Panc1 (cell line): ENCODE results near the gene C5orf58. TPM values are rescaled to one million over a fixed set of nuclear protein-coding genes. Genes with fewer than 3 reads are reported as not detected.

ENCODE experiments used
- ATAC-seq: fragments of 200-7000 bp; cut with Tn5 transposase; 2 replicates; pipeline ENCODE4 v1.9.1; 2020; ENCODE audit warnings: mild to moderate bottlenecking, moderate library complexity
- BruUV-seq: library from RNA; stranded (reverse); fragments of 400-500 nt; replicated peaks from 2 replicates; lab custom pipeline; 2021; lab: Mats Ljungman, UMichigan
- CTCF ChIA-PET: fragments of 300-600 bp; sonication (Branson Sonifier 250); formaldehyde crosslinking; loops from one replicate; lab custom pipeline; 2022; ENCODE audit warnings: antibody characterized with exemption; lab: Charles Lee
- POLR2A ChIA-PET: fragments of 300-600 bp; sonication (Branson Sonifier 250); formaldehyde crosslinking; loops from one replicate; lab custom pipeline; 2022; ENCODE audit warnings: antibody characterized with exemption; lab: Charles Lee
- DNase-seq: peaks from one replicate; pipeline ENCODE4 v3.0.0-alpha.2; 2010; ENCODE audit warnings: low read depth, low spot score
- H3K27ac ChIP-seq: 2 replicates; pipeline ENCODE4 v1.5.1; 2011; ENCODE audit warnings: mild to moderate bottlenecking, low read length, inconsistent platforms
- H3K27me3 ChIP-seq: fragments of 200-500 bp; sonication (Bioruptor generic); 2 replicates; pipeline ENCODE4 v1.6.0; 2014; ENCODE audit warnings: low read length, inconsistent platforms; ENCODE audit not compliant: control insufficient read depth, insufficient read depth
- H3K36me3 ChIP-seq: fragments of 200-500 bp; sonication (Bioruptor generic); 2 replicates; pipeline ENCODE4 v1.5.1; 2014; ENCODE audit warnings: inconsistent platforms, mild to moderate bottlenecking, low read length, moderate library complexity; ENCODE audit not compliant: control insufficient read depth, insufficient read depth
- H3K4me1 ChIP-seq: 2 replicates; pipeline ENCODE4 v1.5.1; 2011; ENCODE audit warnings: inconsistent platforms, mild to moderate bottlenecking, low read length, moderate library complexity; ENCODE audit not compliant: control insufficient read depth, insufficient read depth
- H3K4me3 ChIP-seq, 2 experiments: 2 replicates each; pipeline ENCODE4 v1.5.1; 2011 to 2012; ENCODE audit warnings: low read depth in 2 of 2, low read length in 2 of 2, mild to moderate bottlenecking in 2 of 2, inconsistent platforms in 1 of 2, moderate library complexity in 1 of 2
- H3K9me3 ChIP-seq: fragments of 200-500 bp; sonication (Bioruptor generic); 2 replicates; pipeline ENCODE4 v1.5.1; 2014; ENCODE audit warnings: low read depth, mild to moderate bottlenecking, inconsistent platforms, low read length, moderate library complexity; ENCODE audit not compliant: control insufficient read depth, insufficient read depth
- POLR2AphosphoS5 ChIP-seq: IDR thresholded peaks from 2 replicates; pipeline ENCODE4 v1.6.1; 2012; ENCODE audit warnings: mild to moderate bottlenecking, low read depth, low read length, moderate library complexity
- SIN3A ChIP-seq: IDR thresholded peaks from 2 replicates; pipeline ENCODE4 v1.6.1; 2012; ENCODE audit warnings: low read depth, mild to moderate bottlenecking, low read length, moderate library complexity, borderline replicate concordance; ENCODE audit not compliant: insufficient read depth
- TCF7L2 ChIP-seq: IDR thresholded peaks from 2 replicates; pipeline ENCODE4 v1.6.1; 2011; ENCODE audit warnings: mild to moderate bottlenecking, low read depth, low read length, inconsistent platforms
- in situ Hi-C: cut with HindIII; loops from 2 replicates; pipeline ENCODE4 v1.10.0; 2016; ENCODE audit warnings: low sequenced_read_pairs, low pct_unique_long_range_greater_than_20kb
- intact Hi-C: fragments of 100-400 bp; cut with micrococcal nuclease; formaldehyde crosslinking; loops from one replicate; pipeline ENCODE4 v1.10.0; 2022; ENCODE audit not compliant: unreplicated experiment
- total RNA-seq: library from RNA; stranded (reverse); gene quantifications from one replicate; pipeline ENCODE4 v1.2.1, GENCODE V29; 2021; ENCODE audit not compliant: unreplicated experiment
- TF ChIP-seq, protein P1 (sequence below): fragments of 450-650 bp; IDR thresholded peaks from 2 replicates; pipeline ENCODE4 v1.5.1; 2017; ENCODE audit warnings: mild to moderate bottlenecking
- TF ChIP-seq, protein P2 (sequence below), 2 experiments: IDR thresholded peaks; 2 replicates each; pipeline ENCODE4 v1.6.1; 2011 to 2012; ENCODE audit warnings: low read depth in 2 of 2, control low read depth in 1 of 2, low read length in 1 of 2, mild to moderate bottlenecking in 1 of 2, moderate library complexity in 1 of 2; ENCODE audit not compliant: insufficient read depth in 1 of 2

Gene C5orf58
- total RNA-seq, 1 experiment from 2014 or later = 0.15 TPM

DNA sequence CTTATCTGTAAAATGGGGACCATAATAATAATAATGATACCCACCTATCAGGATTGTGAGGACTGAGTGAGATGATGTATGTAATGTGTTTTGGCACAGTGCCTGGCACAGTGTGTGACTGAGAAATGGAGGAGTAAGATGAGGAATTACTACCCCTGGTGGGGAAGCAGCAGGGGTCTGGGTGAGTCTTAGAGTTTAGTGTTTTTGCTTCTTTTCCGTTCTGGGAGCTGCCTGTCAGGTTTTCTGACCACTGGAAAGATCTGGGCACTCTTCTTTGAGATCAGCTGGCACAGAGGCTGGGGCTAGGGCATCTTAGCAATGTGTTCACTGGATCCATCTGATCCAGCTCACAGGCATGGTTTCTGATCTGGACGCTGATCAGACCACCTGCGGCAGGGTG lies 56.3 kb downstream of the C5orf58 start:
- ATAC-seq (no peak), DNase-seq (no peak)
- H3K27ac ChIP-seq = no peak overlapping the region
- TF ChIP-seq TCF7L2 (no peak), POLR2AphosphoS5 (no peak), SIN3A (no peak)
- TF ChIP-seq, protein P1, sequence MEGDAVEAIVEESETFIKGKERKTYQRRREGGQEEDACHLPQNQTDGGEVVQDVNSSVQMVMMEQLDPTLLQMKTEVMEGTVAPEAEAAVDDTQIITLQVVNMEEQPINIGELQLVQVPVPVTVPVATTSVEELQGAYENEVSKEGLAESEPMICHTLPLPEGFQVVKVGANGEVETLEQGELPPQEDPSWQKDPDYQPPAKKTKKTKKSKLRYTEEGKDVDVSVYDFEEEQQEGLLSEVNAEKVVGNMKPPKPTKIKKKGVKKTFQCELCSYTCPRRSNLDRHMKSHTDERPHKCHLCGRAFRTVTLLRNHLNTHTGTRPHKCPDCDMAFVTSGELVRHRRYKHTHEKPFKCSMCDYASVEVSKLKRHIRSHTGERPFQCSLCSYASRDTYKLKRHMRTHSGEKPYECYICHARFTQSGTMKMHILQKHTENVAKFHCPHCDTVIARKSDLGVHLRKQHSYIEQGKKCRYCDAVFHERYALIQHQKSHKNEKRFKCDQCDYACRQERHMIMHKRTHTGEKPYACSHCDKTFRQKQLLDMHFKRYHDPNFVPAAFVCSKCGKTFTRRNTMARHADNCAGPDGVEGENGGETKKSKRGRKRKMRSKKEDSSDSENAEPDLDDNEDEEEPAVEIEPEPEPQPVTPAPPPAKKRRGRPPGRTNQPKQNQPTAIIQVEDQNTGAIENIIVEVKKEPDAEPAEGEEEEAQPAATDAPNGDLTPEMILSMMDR = no peak
- TF ChIP-seq, protein P2, sequence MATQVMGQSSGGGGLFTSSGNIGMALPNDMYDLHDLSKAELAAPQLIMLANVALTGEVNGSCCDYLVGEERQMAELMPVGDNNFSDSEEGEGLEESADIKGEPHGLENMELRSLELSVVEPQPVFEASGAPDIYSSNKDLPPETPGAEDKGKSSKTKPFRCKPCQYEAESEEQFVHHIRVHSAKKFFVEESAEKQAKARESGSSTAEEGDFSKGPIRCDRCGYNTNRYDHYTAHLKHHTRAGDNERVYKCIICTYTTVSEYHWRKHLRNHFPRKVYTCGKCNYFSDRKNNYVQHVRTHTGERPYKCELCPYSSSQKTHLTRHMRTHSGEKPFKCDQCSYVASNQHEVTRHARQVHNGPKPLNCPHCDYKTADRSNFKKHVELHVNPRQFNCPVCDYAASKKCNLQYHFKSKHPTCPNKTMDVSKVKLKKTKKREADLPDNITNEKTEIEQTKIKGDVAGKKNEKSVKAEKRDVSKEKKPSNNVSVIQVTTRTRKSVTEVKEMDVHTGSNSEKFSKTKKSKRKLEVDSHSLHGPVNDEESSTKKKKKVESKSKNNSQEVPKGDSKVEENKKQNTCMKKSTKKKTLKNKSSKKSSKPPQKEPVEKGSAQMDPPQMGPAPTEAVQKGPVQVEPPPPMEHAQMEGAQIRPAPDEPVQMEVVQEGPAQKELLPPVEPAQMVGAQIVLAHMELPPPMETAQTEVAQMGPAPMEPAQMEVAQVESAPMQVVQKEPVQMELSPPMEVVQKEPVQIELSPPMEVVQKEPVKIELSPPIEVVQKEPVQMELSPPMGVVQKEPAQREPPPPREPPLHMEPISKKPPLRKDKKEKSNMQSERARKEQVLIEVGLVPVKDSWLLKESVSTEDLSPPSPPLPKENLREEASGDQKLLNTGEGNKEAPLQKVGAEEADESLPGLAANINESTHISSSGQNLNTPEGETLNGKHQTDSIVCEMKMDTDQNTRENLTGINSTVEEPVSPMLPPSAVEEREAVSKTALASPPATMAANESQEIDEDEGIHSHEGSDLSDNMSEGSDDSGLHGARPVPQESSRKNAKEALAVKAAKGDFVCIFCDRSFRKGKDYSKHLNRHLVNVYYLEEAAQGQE (IDR thresholded peaks at IDR 0.05; ENCODE audit: insufficient read depth in 1 of 2, low read depth in 2 of 2, low read length in 1 of 2) = no peak
- H3K4me1 ChIP-seq = no peaks in the 10 kb centered on the region
- in situ Hi-C loops = no loop called here
- BruUV-seq = no TSS peak
- H3K27me3 ChIP-seq = peaks cover 21% of the 10 kb centered on the region
- intact Hi-C loops = no loop called here
- H3K4me3 ChIP-seq = no peak overlapping the region
- CTCF ChIA-PET = no interaction called here
- H3K36me3 ChIP-seq = no peaks in the 10 kb centered on the region
- POLR2A ChIA-PET = no interaction called here
- no peaks in the 10 kb centered on the region for H3K9me3 ChIP-seq

DNA sequence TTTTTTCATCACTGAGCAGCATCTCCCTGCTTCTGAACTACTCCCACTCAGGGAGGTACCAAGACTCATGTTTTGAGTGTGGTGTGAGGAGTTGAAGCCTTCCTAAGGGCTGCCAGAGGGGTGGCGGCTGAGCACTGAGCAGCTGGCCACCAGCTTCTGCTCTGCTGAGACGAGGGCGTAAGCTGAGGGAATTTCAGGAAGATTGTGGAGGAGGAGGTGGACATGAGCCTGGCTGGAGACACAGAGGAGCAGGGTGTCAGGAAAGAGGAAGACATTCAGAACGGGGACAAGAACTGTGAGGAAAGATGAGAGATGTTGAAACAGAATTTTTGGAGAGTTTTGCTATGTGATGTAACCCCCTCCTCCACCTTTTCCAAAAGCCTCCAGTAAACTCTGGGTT lies 57.0 kb downstream of the C5orf58 start:
- DNase-seq (no peak), ATAC-seq (no peak)
- TF ChIP-seq, protein P1 = no peak
- TF ChIP-seq POLR2AphosphoS5 = no peak
- BruUV-seq = no TSS peak
- Histone ChIP-seq H3K4me3 (no peak overlapping the region), H3K36me3 (no peaks in the 10 kb centered on the region), H3K4me1 (no peaks in the 10 kb centered on the region), H3K27ac (no peak overlapping the region), H3K27me3 (peaks cover 21% of the 10 kb centered on the region), H3K9me3 (no peaks in the 10 kb centered on the region)
- ChIA-PET CTCF (no interaction called here), POLR2A (no interaction called here)
- intact Hi-C loops = no loop called here
- in situ Hi-C loops = no loop called here
